ENCODE measurements around the gene ACTMAP.
"Not testable (repeated sequence)": the region's sequence is repeated elsewhere in the genome, so short reads cannot be mapped to it uniquely, and the experiment has no call there.

The ACTMAP gene, protein sequence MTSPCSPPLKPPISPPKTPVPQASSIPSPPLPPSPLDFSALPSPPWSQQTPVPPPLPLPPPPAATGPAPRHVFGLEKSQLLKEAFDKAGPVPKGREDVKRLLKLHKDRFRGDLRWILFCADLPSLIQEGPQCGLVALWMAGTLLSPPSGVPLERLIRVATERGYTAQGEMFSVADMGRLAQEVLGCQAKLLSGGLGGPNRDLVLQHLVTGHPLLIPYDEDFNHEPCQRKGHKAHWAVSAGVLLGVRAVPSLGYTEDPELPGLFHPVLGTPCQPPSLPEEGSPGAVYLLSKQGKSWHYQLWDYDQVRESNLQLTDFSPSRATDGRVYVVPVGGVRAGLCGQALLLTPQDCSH

GRCh38 chr19:40750058-40750873 lies at the start of gene ACTMAP:
ACTMAP (minus strand) TSS chr19:40750477; CDS start chr19:40749803, 674 bp downstream.
- DNase-seq: peak; percentile 98

DNA sequence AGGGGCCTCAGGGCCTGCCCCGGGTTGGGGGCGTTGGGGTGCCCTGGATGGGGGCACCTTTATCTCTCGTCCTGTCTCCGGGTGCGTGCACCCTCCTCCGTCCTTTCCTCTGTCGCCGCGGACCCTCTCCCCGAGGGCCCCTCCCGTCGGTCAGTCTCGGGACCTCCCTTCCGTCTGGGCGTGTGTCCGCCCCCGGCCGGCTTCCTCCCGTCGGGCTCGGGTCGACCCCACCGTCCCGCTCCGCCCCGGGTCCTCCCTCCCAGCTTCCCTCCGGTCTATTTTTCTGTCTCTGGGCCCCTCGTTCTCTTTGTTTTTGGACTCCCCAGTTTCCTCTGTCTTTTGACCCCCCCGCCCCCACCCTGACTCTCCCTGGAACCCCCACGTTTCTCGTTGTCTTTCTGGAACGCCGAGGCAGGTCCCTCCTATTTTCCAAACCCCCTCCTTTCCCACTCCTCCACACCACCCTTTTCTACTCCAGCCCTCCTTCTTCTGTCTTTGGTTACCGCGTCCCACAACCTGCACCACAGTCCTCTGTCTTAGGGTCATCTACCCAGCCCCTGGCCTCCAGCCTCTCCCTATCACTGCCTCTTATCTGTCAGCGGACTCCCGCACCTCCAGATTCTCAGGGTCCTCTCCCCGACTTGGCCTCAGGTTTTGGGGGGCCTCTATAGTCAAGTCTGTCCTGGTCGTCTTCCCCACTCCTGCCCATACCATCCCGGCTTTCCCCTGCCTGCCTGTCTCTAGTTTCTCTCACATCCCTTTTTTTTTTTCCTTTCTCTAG lies 49.5 kb upstream of the ACTMAP start:
- peak; percentile 10 for DNase-seq

DNA sequence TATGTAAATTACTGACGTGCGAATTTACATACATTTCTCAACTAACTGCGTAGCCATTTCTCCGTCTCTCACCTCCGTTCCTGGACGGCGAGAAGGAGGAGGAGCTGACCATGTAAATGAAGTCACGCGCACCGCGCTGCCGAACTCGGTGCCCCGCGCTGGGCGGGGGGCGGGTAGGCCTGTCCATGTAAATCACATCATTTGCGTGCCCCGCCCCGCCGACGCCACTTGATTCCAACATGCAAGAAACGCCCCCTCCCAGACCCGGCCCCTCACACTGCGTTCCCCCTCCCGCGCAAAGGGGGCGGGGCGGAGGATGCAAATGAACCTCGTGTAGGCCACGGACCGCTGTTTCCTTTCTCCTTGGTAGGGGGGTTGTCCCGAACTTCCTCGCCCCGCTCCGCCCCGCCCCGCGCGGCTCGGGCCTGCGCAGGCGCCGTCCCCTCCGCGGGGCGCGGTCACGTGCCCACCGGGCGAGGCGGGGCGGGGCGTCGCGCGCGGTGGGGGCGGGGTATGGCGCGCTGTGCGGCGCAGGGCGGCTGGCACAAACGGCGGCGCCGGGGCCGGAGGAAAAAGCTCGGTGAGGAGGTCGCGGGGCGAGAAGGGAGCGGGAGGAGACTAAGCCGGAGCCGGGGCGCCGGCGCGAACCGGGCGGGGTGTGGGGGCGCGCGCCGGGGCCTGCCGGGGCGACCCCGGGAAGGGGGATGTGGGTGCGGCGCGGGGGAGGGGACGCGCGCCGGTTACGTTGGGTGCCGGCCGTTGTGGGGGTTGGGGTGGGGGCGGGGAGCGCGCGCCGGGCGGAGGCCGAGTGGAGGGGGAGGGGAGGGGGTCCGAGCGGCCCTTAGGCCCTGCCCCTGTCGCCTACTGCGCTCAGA lies 48.6 kb upstream of the ACTMAP start, which contains the start of gene EGLN2:
TSS of gene EGLN2 (plus strand) at position 509 of the 875 bp plus-strand sequence. CDS start 1,382 bp downstream, outside the sequence.
- peak; percentile 99 for DNase-seq

- peak; percentile 68 for DNase-seq
These were observed 47.8 kb upstream of the ACTMAP start for GRCh38 chr19:40797963-40798682.

GRCh38 chr19:40797166-40797962 lies 47.1 kb upstream of the ACTMAP start:
- DNase-seq: no peak

GRCh38 chr19:40791996-40792395 lies 41.7 kb upstream of the ACTMAP start:
- no peak for DNase-seq

DNA sequence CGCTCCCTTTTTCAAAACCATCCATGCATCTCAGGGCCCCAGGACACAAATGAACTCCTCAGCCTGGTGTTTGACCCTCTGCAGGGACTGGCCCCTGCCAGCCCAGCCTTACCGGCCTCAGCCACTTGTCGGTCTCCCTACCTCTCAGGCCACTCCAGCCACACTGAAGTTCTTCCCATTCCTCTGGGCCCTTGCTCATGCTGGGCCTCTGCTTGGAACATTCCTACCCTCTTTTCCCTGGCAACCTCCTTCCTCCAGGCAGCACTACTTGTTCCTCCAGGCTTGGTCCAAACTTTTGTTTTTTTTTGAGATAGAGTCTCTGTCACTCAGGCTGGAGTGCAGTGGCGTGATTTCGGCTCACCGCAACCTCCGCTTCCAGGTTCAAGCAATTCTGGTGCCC lies 41.1 kb upstream of the ACTMAP start:
- DNase-seq: no peak

GRCh38 chr19:40786060-40787037 lies 36.1 kb upstream of the ACTMAP start:
- DNase-seq: no peak

DNA sequence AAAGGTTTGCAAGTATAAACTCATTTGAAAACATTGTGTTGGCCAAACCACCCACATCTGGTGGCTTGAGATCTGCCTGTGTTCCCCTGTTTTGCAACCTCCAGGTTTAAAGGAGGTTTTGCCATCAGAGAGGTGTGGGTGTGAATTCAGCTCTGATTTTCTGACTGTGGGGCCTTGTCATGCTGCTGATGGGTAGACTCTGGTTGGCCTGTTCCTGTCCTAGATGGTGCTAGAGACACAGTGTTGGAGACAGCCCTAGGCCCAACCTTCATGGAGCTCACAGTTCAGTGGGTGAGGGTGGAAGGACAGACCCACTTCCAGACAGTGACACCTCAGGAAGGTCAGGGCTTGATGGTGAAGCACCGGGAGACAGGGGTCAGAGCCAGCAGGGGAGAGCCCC lies 35.2 kb upstream of the ACTMAP start:
- no peak for DNase-seq

DNA sequence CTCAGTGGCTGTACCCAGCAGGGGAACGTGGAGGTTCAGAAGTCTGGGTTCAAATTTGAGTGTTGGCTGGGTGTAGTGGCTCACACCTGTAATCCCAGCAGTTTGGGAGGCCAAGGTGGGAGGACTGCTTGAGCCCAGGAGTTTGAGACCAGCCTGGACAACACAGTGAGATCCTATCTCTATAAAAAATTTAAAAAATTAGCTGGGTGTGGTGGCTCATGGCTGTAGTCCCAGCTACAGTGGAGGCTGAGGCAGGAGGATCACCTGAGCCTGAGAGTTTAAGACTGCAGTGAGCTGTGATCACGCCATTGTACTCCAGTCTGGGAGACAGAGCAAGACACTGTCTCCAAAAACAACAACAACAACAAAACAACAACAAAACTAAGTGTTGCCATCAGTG lies 33.9 kb upstream of the ACTMAP start:
- DNase-seq: not testable (repeated sequence)

- no peak for DNase-seq
These were observed 33.4 kb upstream of the ACTMAP start for GRCh38 chr19:40783711-40784110.

- DNase-seq: no peak
These were observed 30.9 kb upstream of the ACTMAP start for GRCh38 chr19:40781140-40781539.

- DNase-seq: no peak
These were observed 30.3 kb upstream of the ACTMAP start for GRCh38 chr19:40780582-40780981.

- DNase-seq: no peak
These were observed 28.5 kb upstream of the ACTMAP start for GRCh38 chr19:40778706-40779284.

DNA sequence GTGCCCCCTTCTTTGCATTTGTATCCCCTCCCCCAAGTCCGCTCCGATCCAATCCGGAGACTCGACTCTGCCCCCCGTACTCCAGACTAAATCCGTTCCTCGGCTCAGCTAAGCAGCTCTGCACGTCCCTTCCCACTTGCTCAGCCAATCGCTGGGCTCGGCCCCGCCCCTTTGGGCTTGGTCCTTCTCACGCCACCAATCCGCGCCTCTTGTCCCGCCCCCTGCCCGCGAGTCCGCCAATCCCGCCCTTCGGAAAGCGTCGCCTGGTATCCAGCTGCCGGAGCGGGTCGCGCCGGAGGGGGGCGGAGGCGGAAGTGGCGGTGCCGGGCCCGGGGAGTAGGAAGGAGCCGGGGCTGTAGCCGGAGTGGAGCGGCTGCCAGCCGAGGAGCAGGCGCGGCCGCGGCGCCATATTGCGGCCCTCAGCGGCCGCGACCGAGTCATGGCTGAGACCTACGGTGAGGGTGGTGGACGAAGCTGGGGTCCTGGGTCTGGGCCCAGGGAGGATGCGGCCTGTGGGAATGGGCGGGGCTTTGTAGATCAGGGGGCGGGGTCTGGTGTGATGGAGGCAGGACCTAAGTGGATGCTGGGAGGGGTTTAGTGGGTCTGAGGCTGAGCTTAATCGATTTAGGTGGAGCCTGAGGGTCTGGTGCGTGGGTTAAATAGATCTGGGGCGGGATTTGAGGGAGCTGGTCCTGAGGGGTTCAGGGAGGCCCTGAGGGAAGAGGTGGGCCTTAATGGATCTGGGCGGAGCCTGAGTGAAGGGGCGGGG lies 27.8 kb upstream of the ACTMAP start, which contains the start of gene RAB4B:
TSS of gene RAB4B (plus strand) at position 311 of the 769 bp plus-strand sequence. CDS start at position 440, 129 bp downstream.
- DNase-seq: peak; percentile 98

DNA sequence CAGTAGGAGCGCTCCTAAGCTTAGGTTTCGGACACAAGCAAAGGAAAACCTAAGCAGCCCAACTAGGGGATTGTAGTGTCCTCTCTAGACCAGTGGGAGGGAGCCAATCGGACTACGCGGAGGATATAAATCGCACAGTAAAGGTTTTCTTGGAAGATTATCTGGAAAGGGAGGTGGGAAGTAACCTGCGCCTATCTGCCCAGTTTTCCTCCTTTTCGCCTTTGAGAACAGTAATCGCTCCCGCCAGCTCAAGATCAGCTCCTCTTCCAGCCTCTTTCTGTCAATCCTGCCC lies 27.3 kb upstream of the ACTMAP start:
- DNase-seq: no peak

DNA sequence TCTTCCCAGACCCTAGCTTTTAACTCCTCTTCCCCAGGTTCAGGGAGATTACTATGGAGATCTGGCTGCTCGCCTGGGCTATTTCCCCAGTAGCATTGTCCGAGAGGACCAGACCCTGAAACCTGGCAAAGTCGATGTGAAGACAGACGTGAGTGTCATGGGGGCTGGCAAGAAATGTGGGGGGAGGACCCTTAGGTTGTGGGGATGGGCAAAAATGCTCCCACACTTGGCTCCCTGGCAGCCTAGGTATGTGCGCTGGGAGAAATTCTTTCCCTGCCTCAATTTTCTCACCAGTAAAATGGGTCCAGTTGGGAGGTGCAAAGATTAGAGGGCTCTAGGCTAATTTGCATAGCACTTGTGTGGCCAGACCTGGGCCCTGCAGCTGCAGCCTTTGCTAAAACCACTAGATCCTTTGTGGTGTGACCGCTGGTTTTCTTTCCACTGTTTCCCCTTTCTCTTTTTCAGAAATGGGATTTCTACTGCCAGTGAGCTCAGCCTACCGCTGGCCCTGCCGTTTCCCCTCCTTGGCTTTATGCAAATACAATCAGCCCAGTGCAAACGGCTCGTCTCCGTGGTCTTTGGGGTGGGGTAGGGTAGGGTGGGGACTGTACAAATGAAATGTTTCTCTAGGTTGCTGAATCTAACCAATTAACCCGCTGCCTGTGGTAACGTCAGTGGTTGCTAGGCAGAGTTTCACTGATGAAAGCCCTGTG lies 26.8 kb upstream of the ACTMAP start:
- peak; percentile 86 for DNase-seq
